ENCODE data around the gene TTC9B. TPM values are rescaled to one million over a fixed set of nuclear protein-coding genes. Genes with fewer than 3 reads are reported as not detected.

Gene TTC9B
- total RNA-seq, 2 donors from 2014 or later, result not detected

GRCh38 chr19:40244579-40245317 lies 26.6 kb upstream of the TTC9B start:
- no peak for ATAC-seq (replicated peaks in 1 of 2)
- no peak overlapping the region for H3K4me3 Mint-ChIP-seq
- peaks cover 7% of the 10 kb centered on the region for H3K4me1 Mint-ChIP-seq (ENCODE audit: low read depth)
- H3K9me3 Mint-ChIP-seq, result no peaks in the 10 kb centered on the region
- no peak overlapping the region for H3K27ac Mint-ChIP-seq
- DNase-seq, result no peak
- peaks cover 3 to 4% of the 10 kb centered on the region in 2 donors for H3K36me3 Mint-ChIP-seq (ENCODE audit: insufficient read depth in 2 of 2)
- H3K27me3 Mint-ChIP-seq (ENCODE audit: low read depth), result no peaks in the 10 kb centered on the region

GRCh38 chr19:40243181-40243580 lies 25.0 kb upstream of the TTC9B start:
- Mint-ChIP-seq H3K27me3 (ENCODE audit: low read depth) (no peaks in the 10 kb centered on the region), H3K9me3 (no peaks in the 10 kb centered on the region), H3K4me1 (ENCODE audit: low read depth) (peaks cover 4% of the 10 kb centered on the region), H3K4me3 (no peak overlapping the region), H3K27ac (no peak overlapping the region), H3K36me3 (ENCODE audit: insufficient read depth in 2 of 2) (peaks cover 2 to 3% of the 10 kb centered on the region in 2 donors)
- ATAC-seq (replicated peaks in 1 of 2), result no peak
- no peak for DNase-seq

- Mint-ChIP-seq H3K4me1 (ENCODE audit: low read depth) (peaks cover under 1% of the 10 kb centered on the region), H3K36me3 (ENCODE audit: insufficient read depth in 2 of 2) (peaks cover 3% of the 10 kb centered on the region in 2 donors), H3K27ac (no peak overlapping the region), H3K9me3 (no peaks in the 10 kb centered on the region), H3K27me3 (ENCODE audit: low read depth) (no peaks in the 10 kb centered on the region), H3K4me3 (no peak overlapping the region)
- DNase-seq (no peak), ATAC-seq (replicated peaks in 1 of 2) (no peak)
Measured at GRCh38 chr19:40242480-40242879, 24.3 kb upstream of the TTC9B start.

- Mint-ChIP-seq H3K9me3 (no peaks in the 10 kb centered on the region), H3K27me3 (ENCODE audit: low read depth) (no peaks in the 10 kb centered on the region), H3K4me3 (no peak overlapping the region), H3K4me1 (ENCODE audit: low read depth) (no peaks in the 10 kb centered on the region), H3K27ac (no peak overlapping the region), H3K36me3 (ENCODE audit: insufficient read depth in 2 of 2) (peaks cover 3 to 4% of the 10 kb centered on the region in 2 donors)
- DNase-seq, result no peak
- ATAC-seq (replicated peaks in 1 of 2), result no peak
Measured at GRCh38 chr19:40241809-40242384, 23.7 kb upstream of the TTC9B start.

GRCh38 chr19:40241125-40241808 lies 23.1 kb upstream of the TTC9B start:
- no peaks in the 10 kb centered on the region for H3K9me3 Mint-ChIP-seq
- H3K27me3 Mint-ChIP-seq (ENCODE audit: low read depth), result no peaks in the 10 kb centered on the region
- no peak overlapping the region for H3K4me3 Mint-ChIP-seq
- ATAC-seq (replicated peaks in 1 of 2) (no peak), DNase-seq (no peak)
- H3K4me1 Mint-ChIP-seq (ENCODE audit: low read depth), result no peaks in the 10 kb centered on the region
- H3K27ac Mint-ChIP-seq, result no peak overlapping the region
- H3K36me3 Mint-ChIP-seq (ENCODE audit: insufficient read depth in 2 of 2), result peaks cover 5 to 6% of the 10 kb centered on the region in 2 donors

- Mint-ChIP-seq H3K4me1 (ENCODE audit: low read depth) (no peaks in the 10 kb centered on the region), H3K27me3 (ENCODE audit: low read depth) (no peaks in the 10 kb centered on the region), H3K36me3 (ENCODE audit: insufficient read depth in 2 of 2) (peaks cover 5 to 6% of the 10 kb centered on the region in 2 donors)
Measured at GRCh38 chr19:40240332-40240731, 22.1 kb upstream of the TTC9B start.

GRCh38 chr19:40239415-40240226 lies 21.4 kb upstream of the TTC9B start:
- H3K36me3 Mint-ChIP-seq (ENCODE audit: insufficient read depth in 2 of 2), result peaks cover 5 to 6% of the 10 kb centered on the region in 2 donors
- DNase-seq (no peak), ATAC-seq (replicated peaks in 1 of 2) (no peak)
- no peaks in the 10 kb centered on the region for H3K9me3 Mint-ChIP-seq
- H3K4me1 Mint-ChIP-seq (ENCODE audit: low read depth), result no peaks in the 10 kb centered on the region
- no peak overlapping the region for H3K27ac Mint-ChIP-seq
- no peaks in the 10 kb centered on the region for H3K27me3 Mint-ChIP-seq (ENCODE audit: low read depth)
- H3K4me3 Mint-ChIP-seq, result no peak overlapping the region

More at GRCh38 chr19:40240332-40240731, 22.1 kb upstream of the TTC9B start:
- H3K27ac Mint-ChIP-seq, result no peak overlapping the region
- no peaks in the 10 kb centered on the region for H3K9me3 Mint-ChIP-seq
- ATAC-seq (replicated peaks in 1 of 2) (no peak), DNase-seq (no peak)
- H3K4me3 Mint-ChIP-seq, result no peak overlapping the region

GRCh38 chr19:40238775-40239174 lies 20.6 kb upstream of the TTC9B start:
- Mint-ChIP-seq H3K27me3 (ENCODE audit: low read depth) (no peaks in the 10 kb centered on the region), H3K36me3 (ENCODE audit: insufficient read depth in 2 of 2) (peaks cover 5 to 6% of the 10 kb centered on the region in 2 donors), H3K4me1 (ENCODE audit: low read depth) (no peaks in the 10 kb centered on the region), H3K9me3 (no peaks in the 10 kb centered on the region), H3K4me3 (no peak overlapping the region), H3K27ac (no peak overlapping the region)
- no peak for DNase-seq
- ATAC-seq (replicated peaks in 1 of 2), result no peak

GRCh38 chr19:40237791-40238190 lies 19.6 kb upstream of the TTC9B start:
- no peak overlapping the region for H3K27ac Mint-ChIP-seq
- H3K9me3 Mint-ChIP-seq, result no peaks in the 10 kb centered on the region
- no peak for ATAC-seq (replicated peaks in 1 of 2)
- no peaks in the 10 kb centered on the region for H3K27me3 Mint-ChIP-seq (ENCODE audit: low read depth)
- H3K36me3 Mint-ChIP-seq (ENCODE audit: insufficient read depth in 2 of 2), result peaks cover 5 to 6% of the 10 kb centered on the region in 2 donors
- no peaks in the 10 kb centered on the region for H3K4me1 Mint-ChIP-seq (ENCODE audit: low read depth)
- DNase-seq, result no peak
- H3K4me3 Mint-ChIP-seq, result no peak overlapping the region

- no peak for DNase-seq
- no peaks in the 10 kb centered on the region for H3K27me3 Mint-ChIP-seq (ENCODE audit: low read depth)
- no peak for ATAC-seq (replicated peaks in 1 of 2)
- H3K9me3 Mint-ChIP-seq, result no peaks in the 10 kb centered on the region
- no peaks in the 10 kb centered on the region for H3K4me1 Mint-ChIP-seq (ENCODE audit: low read depth)
- no peak overlapping the region for H3K27ac Mint-ChIP-seq
- H3K4me3 Mint-ChIP-seq, result no peak overlapping the region
- H3K36me3 Mint-ChIP-seq (ENCODE audit: insufficient read depth in 2 of 2), result peaks cover 4 to 5% of the 10 kb centered on the region in 2 donors
Measured at GRCh38 chr19:40236366-40236765, 18.2 kb upstream of the TTC9B start.

- H3K27ac Mint-ChIP-seq, result no peak overlapping the region
- no peak overlapping the region for H3K4me3 Mint-ChIP-seq
- peaks cover 3% of the 10 kb centered on the region for H3K4me1 Mint-ChIP-seq (ENCODE audit: low read depth)
- no peaks in the 10 kb centered on the region for H3K27me3 Mint-ChIP-seq (ENCODE audit: low read depth)
- H3K9me3 Mint-ChIP-seq, result no peaks in the 10 kb centered on the region
- ATAC-seq (replicated peaks in 1 of 2) (no peak), DNase-seq (no peak)
- peaks cover 2 to 4% of the 10 kb centered on the region in 2 donors for H3K36me3 Mint-ChIP-seq (ENCODE audit: insufficient read depth in 2 of 2)
Measured at GRCh38 chr19:40236026-40236355, 17.8 kb upstream of the TTC9B start.

GRCh38 chr19:40235238-40236025 lies 17.2 kb upstream of the TTC9B start:
- Mint-ChIP-seq H3K27me3 (ENCODE audit: low read depth) (no peaks in the 10 kb centered on the region), H3K27ac (no peak overlapping the region), H3K36me3 (ENCODE audit: insufficient read depth in 2 of 2) (peaks cover 2 to 4% of the 10 kb centered on the region in 2 donors), H3K4me3 (no peak overlapping the region), H3K9me3 (no peaks in the 10 kb centered on the region), H3K4me1 (ENCODE audit: low read depth) (peaks cover 8% of the 10 kb centered on the region)
- ATAC-seq (replicated peaks in 1 of 2), result no peak
- no peak for DNase-seq

Data from activated T-cell treated with anti-CD3 and anti-CD28 coated beads, Interleukin-2, amount 50 U/mL, for 72 hours (primary cell).